ENCODE results near the gene SLC23A1.
"Not testable (repeated sequence)": the region's sequence is repeated elsewhere in the genome, so short reads cannot be mapped to it uniquely, and the experiment has no call there.

The SLC23A1 gene

DNA sequence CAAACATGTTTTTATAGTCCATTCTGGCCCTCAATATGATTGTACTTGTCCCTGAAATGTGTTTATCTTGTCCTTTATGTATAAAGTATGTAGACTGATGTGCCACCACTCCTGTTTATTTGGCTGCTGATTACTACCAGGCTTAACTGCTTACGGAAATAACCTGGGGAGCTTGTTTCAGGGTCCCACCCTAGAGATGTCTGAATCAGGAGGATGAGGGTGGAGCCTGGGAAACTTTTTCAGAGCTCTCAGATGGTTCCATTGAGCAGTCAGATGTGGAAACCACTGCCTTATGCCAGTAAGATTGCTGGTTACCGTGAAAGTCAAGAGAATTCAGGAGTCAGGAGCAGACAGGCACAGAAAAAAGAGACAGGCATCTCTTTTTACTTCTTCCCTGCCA lies 19.2 kb downstream of the SLC23A1 start:
- DNase-seq = no peak

DNA sequence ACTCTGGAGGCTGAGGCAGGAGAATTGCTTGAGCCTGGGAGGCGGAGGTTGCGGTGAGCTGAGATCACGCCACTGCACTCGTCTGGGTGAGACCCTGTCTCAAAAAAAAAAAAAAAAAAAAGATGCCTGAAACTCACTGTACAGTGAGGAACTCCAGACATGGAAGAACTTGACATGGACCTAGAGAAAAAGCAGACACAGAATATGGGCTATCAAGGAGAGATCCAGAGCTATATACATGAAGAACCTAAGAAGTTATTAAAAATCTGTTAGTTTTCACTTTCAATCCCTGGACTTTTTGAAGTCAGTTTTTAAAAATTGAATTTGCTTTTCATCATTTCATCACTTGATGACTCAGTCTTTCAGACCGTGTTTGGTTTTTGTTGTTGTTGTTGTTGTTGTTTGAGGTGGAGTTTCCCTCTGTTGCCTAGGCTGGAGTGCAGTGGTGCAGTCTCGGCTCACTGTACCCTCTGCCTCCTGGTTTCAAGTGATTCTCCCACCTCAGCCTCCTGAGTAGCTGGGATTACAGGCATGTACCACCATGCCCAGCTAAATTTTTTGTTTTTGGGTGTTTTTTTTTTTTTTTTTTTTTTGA lies 21.2 kb downstream of the SLC23A1 start:
- DNase-seq = no peak

DNA sequence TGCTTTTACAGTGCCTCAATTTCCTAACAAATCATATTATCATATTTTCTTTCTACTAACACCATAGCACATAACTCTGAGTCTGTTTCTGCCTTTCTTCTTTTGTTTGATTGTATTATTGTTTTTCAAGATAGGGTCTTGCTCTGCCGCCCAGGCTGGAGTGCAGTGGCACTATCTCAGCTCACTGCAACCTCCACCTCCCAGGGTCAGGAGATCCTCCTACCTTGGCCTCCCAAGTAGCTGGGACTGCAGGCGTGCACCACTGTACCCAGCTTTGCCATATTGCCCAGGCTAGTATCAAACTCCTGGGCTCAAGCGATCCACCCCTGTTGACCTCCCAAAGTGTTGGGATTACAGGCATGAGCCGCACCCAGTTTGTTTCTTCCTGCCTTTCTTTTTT lies 22.7 kb downstream of the SLC23A1 start:
- no peak for DNase-seq

DNA sequence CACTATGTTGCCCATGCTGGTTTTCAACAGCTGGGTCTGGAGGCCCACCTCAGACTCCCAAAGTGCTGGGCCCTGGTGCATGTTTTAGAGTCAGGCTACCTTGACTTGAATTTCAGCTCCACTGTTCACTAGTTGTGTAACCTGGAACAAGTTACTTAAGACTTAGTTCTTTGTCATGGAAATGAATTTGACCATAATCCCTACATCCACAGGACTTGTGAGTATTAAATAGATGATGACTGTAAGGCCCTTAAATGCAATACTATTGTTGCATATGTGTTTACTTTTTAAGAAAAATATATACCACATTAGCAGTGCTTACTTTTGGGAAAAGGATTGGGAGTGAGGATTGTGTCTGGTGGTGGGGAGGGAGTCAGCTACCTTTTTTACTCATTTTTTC lies 25.0 kb downstream of the SLC23A1 start:
- no peak for DNase-seq

DNA sequence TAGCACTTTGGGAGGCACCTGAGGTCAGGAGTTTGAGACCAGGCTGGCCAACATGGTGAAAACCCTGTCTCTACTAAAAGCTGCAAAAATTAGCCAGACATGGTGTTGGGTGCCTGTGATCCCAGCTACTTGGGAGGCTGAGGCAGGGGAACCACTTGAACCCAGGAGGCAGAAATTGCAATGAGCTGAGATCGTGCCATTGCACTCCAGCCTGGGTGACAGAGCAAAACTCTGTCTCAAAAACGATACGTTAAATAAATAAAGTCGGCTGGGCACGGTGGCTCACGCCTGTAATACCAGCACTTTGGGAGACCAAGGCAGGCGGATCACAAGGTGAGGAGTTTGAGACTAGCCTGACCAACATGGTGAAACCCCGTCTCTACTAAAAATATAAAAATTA lies 27.2 kb downstream of the SLC23A1 start:
- DNase-seq = not testable (repeated sequence)

DNA sequence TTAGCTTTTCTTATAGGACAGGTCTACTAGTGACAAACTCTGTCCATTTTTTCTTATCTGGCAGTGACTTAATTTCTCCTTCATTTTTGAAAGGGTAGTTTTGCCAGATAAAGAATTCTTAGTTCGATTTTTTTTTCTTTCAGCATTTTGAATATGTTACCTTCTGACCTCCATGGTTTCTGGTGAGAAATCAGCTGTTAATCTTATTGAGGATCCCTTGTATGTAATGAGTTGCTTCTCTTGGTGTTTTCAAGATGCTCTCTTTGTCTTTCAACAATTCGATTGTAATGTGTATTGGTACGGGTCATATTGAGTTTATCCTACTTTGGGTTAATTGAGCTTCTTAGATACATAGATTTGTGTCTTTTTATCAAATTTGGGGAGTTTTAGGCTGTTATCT lies 28.9 kb downstream of the SLC23A1 start:
- DNase-seq = no peak

DNA sequence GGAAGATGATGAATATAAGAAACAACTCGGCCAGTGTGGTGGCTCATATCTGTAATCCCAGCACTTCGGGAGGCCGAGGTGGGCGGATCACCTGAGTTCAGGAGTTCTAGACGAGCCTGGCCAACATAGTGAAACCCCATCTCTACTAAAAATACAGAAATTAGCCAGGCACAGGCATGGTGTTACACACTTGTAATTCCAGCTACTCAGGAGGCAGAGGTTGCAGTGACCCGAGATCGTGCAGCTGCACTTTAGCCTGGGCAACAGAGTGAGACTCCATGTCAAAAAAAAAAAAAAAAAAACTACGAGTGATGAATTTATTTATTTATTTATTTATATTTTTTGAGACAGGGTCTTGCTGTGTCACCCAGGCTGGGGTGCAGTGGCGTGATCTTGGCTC lies 35.2 kb downstream of the SLC23A1 start:
- DNase-seq = not testable (repeated sequence)

DNA sequence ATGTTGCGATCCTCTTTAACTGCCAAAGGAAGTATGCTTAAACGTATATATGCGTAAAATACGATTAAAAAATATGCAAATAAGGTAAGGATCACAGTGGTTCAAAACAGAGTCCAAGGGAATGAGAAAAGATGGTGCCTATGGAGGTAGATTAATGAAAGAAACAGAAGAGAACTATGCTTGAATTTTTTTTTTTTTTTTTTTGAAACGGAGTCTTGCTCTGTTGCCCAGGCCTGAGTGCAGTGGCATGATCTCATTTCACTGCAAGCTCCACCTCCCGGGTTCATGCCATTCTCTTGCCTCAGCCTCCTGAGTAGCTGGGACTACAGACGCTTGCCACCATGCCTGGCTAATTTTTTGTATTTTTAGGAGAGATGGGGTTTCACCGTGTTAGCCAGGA lies 37.7 kb downstream of the SLC23A1 start:
- DNase-seq = not testable (repeated sequence)

DNA sequence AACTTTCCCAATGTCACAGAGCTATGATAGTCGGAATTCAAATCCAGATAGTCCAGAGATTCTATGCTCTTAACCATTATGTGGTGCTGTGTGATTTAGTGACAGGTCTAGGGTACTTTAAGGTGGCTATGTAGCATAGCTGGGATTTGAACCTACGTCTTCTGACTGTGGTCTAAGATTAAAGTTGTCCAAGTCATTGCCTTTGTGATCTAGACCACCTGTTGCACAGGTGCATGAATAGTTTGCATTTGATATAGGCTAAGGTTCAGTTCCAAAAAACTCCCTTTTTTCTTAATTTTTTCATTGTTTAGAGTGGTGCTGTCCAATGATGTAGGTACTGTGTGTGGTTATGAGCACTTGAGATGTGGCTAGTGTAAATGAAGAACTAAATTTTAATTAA lies 38.9 kb downstream of the SLC23A1 start:
- DNase-seq = no peak

DNA sequence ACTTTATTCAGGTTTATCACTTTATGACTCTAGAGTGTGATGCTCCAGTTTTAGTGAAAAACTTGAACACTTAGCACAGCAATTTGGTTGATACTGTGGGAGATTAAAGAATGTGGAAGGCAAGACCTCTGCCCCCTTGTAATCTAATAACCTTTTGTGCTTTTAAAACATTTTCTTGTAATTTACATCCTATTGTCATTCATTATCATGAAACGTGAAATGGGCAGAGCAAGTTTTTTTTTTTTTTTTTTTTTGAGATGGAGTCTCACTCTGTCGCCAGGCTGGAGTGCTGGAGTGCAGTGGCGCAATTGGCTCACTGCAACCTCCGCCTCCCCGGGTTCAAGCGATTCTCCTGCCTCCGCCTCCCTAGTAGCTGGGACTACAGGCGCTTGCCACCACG lies 39.6 kb downstream of the SLC23A1 start:
- no peak for DNase-seq

DNA sequence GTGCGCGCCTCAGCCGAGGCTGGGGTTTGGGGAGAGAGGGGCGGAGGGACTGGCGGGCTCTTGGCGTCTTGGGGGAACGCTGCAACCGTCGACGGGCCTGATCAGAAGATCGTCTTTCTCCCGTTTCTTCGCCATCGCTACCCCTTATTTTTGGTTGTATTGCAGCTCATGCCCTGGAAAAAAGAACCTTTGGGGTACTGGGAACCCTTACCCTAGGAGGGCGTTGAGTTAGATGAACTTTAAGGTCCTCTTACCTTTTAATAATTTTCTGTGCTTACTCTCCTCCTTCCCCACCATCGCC lies 40.7 kb downstream of the SLC23A1 start:
- no peak for DNase-seq

DNA sequence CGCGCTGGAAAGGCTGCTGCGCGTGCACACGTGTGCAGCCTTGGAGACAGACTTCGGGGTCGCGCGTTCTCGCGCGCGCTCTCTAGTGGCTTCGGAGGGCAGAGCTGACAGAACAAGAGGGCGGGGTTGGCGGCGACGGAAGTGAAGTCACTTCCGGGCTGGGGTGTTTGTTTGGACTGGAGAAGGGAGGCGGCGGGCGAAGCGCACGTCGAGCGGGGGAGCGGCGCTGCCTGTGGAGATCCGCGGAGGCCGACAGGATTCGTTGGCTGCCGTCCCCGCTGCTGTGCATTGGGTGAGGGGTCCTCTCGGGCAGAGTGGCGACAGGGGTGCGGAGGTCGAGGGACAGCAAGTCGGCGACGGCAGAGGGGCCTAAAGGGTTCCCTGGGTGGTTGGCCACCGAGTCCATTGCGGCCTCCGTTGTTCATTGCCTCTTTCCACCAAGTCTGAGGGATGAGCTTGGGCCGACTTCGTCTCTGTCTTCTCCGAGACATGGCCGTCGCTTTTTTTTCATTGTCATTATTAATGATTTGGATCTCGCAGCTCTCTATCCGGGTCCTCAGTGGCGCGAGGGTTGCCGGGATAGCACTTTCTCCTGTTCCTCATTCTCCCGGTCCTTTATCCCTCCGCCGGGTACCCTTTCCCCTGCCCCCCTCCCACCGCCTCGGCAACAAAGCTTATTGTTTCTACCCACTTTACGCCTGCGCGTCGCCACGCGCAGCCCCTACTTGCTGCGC lies 41.2 kb downstream of the SLC23A1 start, which contains the start of gene PAIP2:
Gene PAIP2 (plus strand): TSS at position 166 of the 734 bp plus-strand sequence. CDS start 21,931 bp downstream, outside the sequence.
- DNase-seq = peak; percentile 96

DNA sequence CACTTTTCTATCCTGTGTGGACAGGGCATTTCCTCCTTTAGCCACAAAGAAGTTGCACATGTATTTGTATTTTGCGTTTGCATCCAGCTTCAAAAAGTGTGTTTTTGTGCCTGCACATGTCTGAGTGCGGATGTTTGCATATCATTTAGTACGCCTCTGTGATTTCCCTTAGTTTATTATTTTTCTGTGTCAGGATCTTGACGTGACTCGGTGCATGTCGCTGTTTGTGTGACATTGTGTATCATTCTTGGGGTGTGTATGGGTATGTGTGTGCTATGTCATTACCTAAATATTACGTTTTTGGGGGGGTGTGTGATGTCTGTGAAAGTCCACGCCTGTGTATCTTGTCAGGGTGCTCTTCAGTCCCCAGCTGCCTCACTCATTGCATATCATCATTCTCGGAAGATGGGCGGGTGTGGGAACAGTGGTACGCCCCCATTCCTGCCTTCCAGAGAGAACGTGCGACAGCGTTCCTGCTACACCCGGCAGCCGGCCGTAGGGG lies 41.9 kb downstream of the SLC23A1 start:
- DNase-seq = no peak

DNA sequence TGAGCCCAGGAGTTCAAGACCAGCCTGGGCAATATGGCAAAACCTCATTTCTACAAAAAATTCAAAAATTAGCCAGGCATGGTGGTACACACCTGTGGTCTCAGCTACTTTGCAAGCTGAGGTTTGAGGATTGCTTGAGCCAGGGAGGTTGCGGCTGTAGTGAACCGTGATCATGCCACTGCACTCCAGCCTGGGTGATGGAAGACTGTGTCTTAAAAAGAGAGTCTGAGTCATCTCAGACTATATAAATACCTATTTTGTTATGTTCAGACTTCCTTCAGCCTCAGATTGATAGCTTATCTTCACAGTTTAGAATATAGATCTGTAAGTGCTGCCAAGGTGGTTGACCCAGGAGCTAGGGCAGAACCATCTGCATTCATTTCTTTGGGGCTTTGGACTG lies 43.0 kb downstream of the SLC23A1 start:
- no peak for DNase-seq

DNA sequence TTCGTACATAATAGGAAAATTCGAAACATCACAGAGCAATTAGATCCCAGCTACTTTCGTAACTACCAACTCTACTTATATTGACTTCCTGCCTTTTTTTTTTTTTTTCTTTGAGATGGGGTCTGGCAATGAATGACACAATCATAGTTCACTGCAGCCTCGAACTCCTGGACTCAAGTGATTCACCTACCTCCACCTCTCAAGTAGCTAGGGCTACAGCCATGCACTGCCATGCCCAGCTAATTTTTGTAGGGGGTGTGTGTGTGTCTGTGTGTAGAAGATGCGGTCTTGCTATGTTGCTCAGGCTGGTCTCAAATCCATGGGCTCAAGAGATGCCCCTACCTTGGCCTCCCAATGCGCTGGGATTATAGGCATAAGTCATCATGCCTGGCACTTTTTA lies 47.3 kb downstream of the SLC23A1 start:
- DNase-seq = no peak

Measured in amniotic stem cell (primary cell).